K562 (cell line): ENCODE data around the gene MYO18A. TPM values are rescaled to one million over a fixed set of nuclear protein-coding genes. Genes with fewer than 3 reads are reported as not detected.

Experiments
- ATAC-seq: fragments of 200-7000 bp; cut with Tn5 transposase; 3 replicates; pipeline ENCODE4 v1.9.1; 2020; ENCODE audit warnings: moderate library complexity
- BruUV-seq: library from RNA; stranded (reverse); fragments of 400-500 nt; replicated peaks from 2 replicates; lab custom pipeline; 2021; lab: Mats Ljungman, UMichigan
- CTCF ChIA-PET: fragments of 300-600 bp; formaldehyde crosslinking; extraction: SDS; loops from one replicate; lab custom pipeline; 2021; ENCODE audit warnings: low intra/inter-chr PET ratio; lab: Yijun Ruan, JAX
- POLR2A ChIA-PET: fragments of 300-600, 350-650 bp; sonication (Branson Sonifier 250); formaldehyde crosslinking; extraction: SDS; loops from one replicate; lab custom pipeline; 2021; ENCODE audit warnings: antibody characterized with exemption, inconsistent platforms; lab: Yijun Ruan, JAX
- DNase-seq, 4 experiments: peaks; one replicate each; pipeline versions ENCODE4 v3.0.0 to v3.0.0-alpha.2; 2011 to 2018; ENCODE audit warnings: low spot score in 3 of 4, mixed read lengths in 3 of 4; ENCODE audit errors: extremely low read depth in 1 of 4
- FAIRE-seq: peaks from 2 replicates; lab custom pipeline; 2011; peaks lifted over from hg19 to GRCh38; lab: Jason Lieb, UNC
- H2AFZ ChIP-seq: 2 replicates; pipeline ENCODE4 v1.6.0; 2011; ENCODE audit warnings: low read depth, low read length, control low read depth, inconsistent platforms
- H3K27ac ChIP-seq: fragments of 200-600 bp; 3 replicates; pipeline ENCODE4 v1.8.0; 2011; ENCODE audit warnings: low read depth, mild to moderate bottlenecking, control low read depth, inconsistent platforms, low read length, moderate library complexity, mixed read lengths; ENCODE audit errors: extremely low read depth
- H3K27me3 ChIP-seq, 2 experiments: fragments of 300-600 bp in 1 of 2; 2 replicates in 1 of 2; 3 replicates in 1 of 2; pipeline versions ENCODE4 v1.6.0 to v1.8.0; 2011; ENCODE audit warnings: inconsistent platforms in 2 of 2, low read length in 2 of 2, mild to moderate bottlenecking in 1 of 2, mixed read lengths in 1 of 2, moderate library complexity in 1 of 2; ENCODE audit not compliant: control insufficient read depth in 2 of 2, insufficient read depth in 2 of 2
- H3K36me3 ChIP-seq: fragments of 300-600 bp; 3 replicates; pipeline ENCODE4 v1.8.0; 2011; ENCODE audit warnings: mild to moderate bottlenecking, low read length, inconsistent platforms; ENCODE audit not compliant: control insufficient read depth, insufficient read depth
- H3K4me1 ChIP-seq, 2 experiments: fragments of 200-600 bp in 1 of 2; replicated peaks in 1 of 2; 2 replicates in 1 of 2; 3 replicates in 1 of 2; pipeline versions ENCODE4 v1.5.1 to v1.8.0; 2011; ENCODE audit warnings: inconsistent platforms in 2 of 2, low read length in 2 of 2, mild to moderate bottlenecking in 1 of 2, mixed read lengths in 1 of 2, moderate library complexity in 1 of 2; ENCODE audit not compliant: control insufficient read depth in 2 of 2, insufficient read depth in 2 of 2
- H3K4me2 ChIP-seq: 2 replicates; pipeline ENCODE4 v1.6.1; 2011; ENCODE audit warnings: low read length, control low read depth, inconsistent platforms, mixed read lengths; ENCODE audit not compliant: insufficient read depth
- H3K4me3 ChIP-seq: fragments of 200-600 bp; sonication (generic), shearing (Covaris generic); 2 replicates; pipeline ENCODE4 v1.5.1; 2016; ENCODE audit warnings: control low read depth, inconsistent platforms
- H3K79me2 ChIP-seq: fragments of 200-600 bp; 3 replicates; pipeline ENCODE4 v1.8.0; 2011; ENCODE audit warnings: low read length, inconsistent platforms; ENCODE audit not compliant: control insufficient read depth, insufficient read depth
- H3K9ac ChIP-seq, 2 experiments: 2 replicates each; pipeline versions ENCODE4 v1.6.0 to v1.6.1; 2011; ENCODE audit warnings: low read depth in 2 of 2, low read length in 2 of 2, control low read depth in 1 of 2, inconsistent platforms in 1 of 2, mild to moderate bottlenecking in 1 of 2, mixed read lengths in 1 of 2; ENCODE audit not compliant: insufficient read depth in 1 of 2
- H3K9me1 ChIP-seq: one replicate; pipeline ENCODE4 v1.6.0; 2011; ENCODE audit warnings: inconsistent platforms, mild to moderate bottlenecking, low read length, moderate library complexity; ENCODE audit not compliant: control insufficient read depth, insufficient read depth
- H3K9me3 ChIP-seq: replicated peaks from 2 replicates; pipeline ENCODE4 v1.5.1; 2011; ENCODE audit warnings: low read depth, low read length, inconsistent platforms; ENCODE audit not compliant: control insufficient read depth, insufficient read depth
- H4K20me1 ChIP-seq: replicated peaks from 2 replicates; pipeline ENCODE4 v1.6.1; 2011; ENCODE audit warnings: low read length, inconsistent platforms, mixed read lengths; ENCODE audit not compliant: control insufficient read depth, insufficient read depth
- BDP1 ChIP-seq: IDR thresholded peaks from 3 replicates; pipeline ENCODE4 v1.6.1; 2011; ENCODE audit not compliant: insufficient read length, insufficient read depth
- CBFA2T3 ChIP-seq: fragments of 450-650 bp; IDR thresholded peaks from 2 replicates; pipeline ENCODE4 v1.6.1; 2017
- CEBPG ChIP-seq, 3 experiments: fragments of 200-800 bp in 1 of 3; sonication (Bioruptor generic) in 1 of 3; sonication (generic) in 1 of 3; formaldehyde crosslinking in 1 of 3; IDR thresholded peaks in 2 of 3; conservative IDR thresholded peaks in 1 of 3; 2 replicates each; pipeline versions ENCODE4 v1.6.1 to v1.8.0; 2016 to 2022; ENCODE audit warnings: missing compliant biosample characterization in 2 of 3, missing genetic modification characterization in 2 of 3, mild to moderate bottlenecking in 1 of 3, missing genetic modification reagents in 1 of 3
- CREB1 ChIP-seq, 2 experiments: sonication (generic) in 1 of 2; formaldehyde crosslinking in 1 of 2; IDR thresholded peaks; 2 replicates each; pipeline versions ENCODE4 v1.6.1 to v1.8.0; 2012 to 2022; ENCODE audit warnings: inconsistent platforms in 1 of 2, mild to moderate bottlenecking in 1 of 2, missing genetic modification reagents in 1 of 2, moderate library complexity in 1 of 2
- CREM ChIP-seq: IDR thresholded peaks from 2 replicates; pipeline ENCODE4 v1.6.1; 2014; ENCODE audit warnings: antibody characterized with exemption, low read depth
- E2F1 ChIP-seq: sonication (generic); formaldehyde crosslinking; IDR thresholded peaks from 2 replicates; pipeline ENCODE4 v1.8.1; 2023; ENCODE audit warnings: mild to moderate bottlenecking, missing genetic modification reagents, moderate library complexity
- KDM1A ChIP-seq, 2 experiments: fragments of 450-650 bp; IDR thresholded peaks; 2 replicates each; pipeline ENCODE4 v1.6.1; 2016; ENCODE audit warnings: mild to moderate bottlenecking in 2 of 2
- MBD1 ChIP-seq: fragments of 250-450 bp; sonication (Bioruptor Pico); IDR thresholded peaks from 2 replicates; pipeline ENCODE4 v1.8.0; 2022; ENCODE audit warnings: inconsistent platforms
- MCM2 ChIP-seq: fragments of 450-650 bp; IDR thresholded peaks from 2 replicates; pipeline ENCODE4 v1.6.1; 2017; ENCODE audit warnings: low read depth, mild to moderate bottlenecking
- PTTG1 ChIP-seq: fragments of 450-650 bp; IDR thresholded peaks from 2 replicates; pipeline ENCODE4 v1.6.1; 2016; ENCODE audit warnings: low read depth, mild to moderate bottlenecking, missing genetic modification characterization, missing compliant biosample characterization
- RBFOX2 ChIP-seq: fragments of 200-400 bp; formaldehyde crosslinking; IDR thresholded peaks from 2 replicates; pipeline ENCODE4 v1.6.1; 2017; ENCODE audit warnings: low read depth, mild to moderate bottlenecking, low read length, moderate library complexity
- SMAD3 ChIP-seq: fragments of 450-650 bp; formaldehyde crosslinking; conservative IDR thresholded peaks from 2 replicates; pipeline ENCODE4 v1.4.0; 2020; ENCODE audit warnings: mild to moderate bottlenecking
- ZNF165 ChIP-seq: fragments of 250-450 bp; sonication (Bioruptor Pico); IDR thresholded peaks from 2 replicates; pipeline ENCODE4 v1.4.0; 2020; ENCODE audit warnings: borderline replicate concordance
- ZNF224 ChIP-seq: sonication (generic); formaldehyde crosslinking; IDR thresholded peaks from 2 replicates; pipeline ENCODE4 v1.8.0; 2022; ENCODE audit warnings: mild to moderate bottlenecking, missing genetic modification reagents
- WGBS: fragments of 100-300 bp; shearing (Covaris generic); methylation state at CpG from one replicate; pipeline ENCODE4 v1.1.6; 2016; ENCODE audit warnings: low coverage, mixed read lengths; ENCODE audit not compliant: insufficient coverage; ENCODE audit errors: missing lambda C conversion rate; 5-methylcytosine and 5-hydroxymethylcytosine counted together
- in situ Hi-C: fragments of 300-500 bp; cut with MboI; formaldehyde crosslinking; loops from 4 replicates; pipeline ENCODE4 v1.15.0; 2018; ENCODE audit warnings: inconsistent platforms, mixed read lengths
- intact Hi-C: fragments of 100-400 bp; cut with micrococcal nuclease; formaldehyde crosslinking; loops from 2 replicates; pipeline ENCODE4 v1.14.2; 2022
- polyA plus RNA-seq, 8 experiments: library from polyadenylated mRNA; depleted of rRNA in 4 of 8; stranded (reverse) in 5 of 8; unstranded in 3 of 8; fragments of >200 nt; fragmentation: Nextera tagmentation in 2 of 8; fragmentation: Illumina TruSeq in 1 of 8; extraction: Ambion mirVana in 2 of 8; extraction: Trizol in 1 of 8; gene quantifications; 2 replicates each; pipeline versions ENCODE4 v1.2.1 to v1.2.3, GENCODE V29; 2011 to 2014; ENCODE audit warnings: inconsistent platforms in 1 of 8, missing spikeins in 1 of 8
- total RNA-seq, 7 experiments: library from RNA; depleted of rRNA in 6 of 7; stranded (reverse); fragments of >200 nt in 6 of 7; fragmentation: Illumina TruSeq in 2 of 7; extraction: Trizol in 2 of 7; gene quantifications; 2 replicates each; pipeline versions ENCODE4 v1.2.1 to v1.2.3, GENCODE V29; 2011 to 2021; ENCODE audit warnings: low replicate concordance in 1 of 7

The MYO18A gene
- total and polyA plus RNA-seq, 9 of the 15 experiments (the other 6 are each of a cell fraction or from before 2014, with no cell fraction given): 2.5 to 65.4 (median 17.1) TPM

- H3K27me3 ChIP-seq: peaks cover 3 to 9% of the 10 kb centered on the region in 2 experiments; a peak in 3 of 5 replicates
- H3K9ac ChIP-seq: no peak overlapping the region
- in situ Hi-C loops (no loop called here), intact Hi-C loops (loop anchor here (5.0 kb wide), 1 partner anchor 44 kb away; no protein-coding TSS in a partner anchor)
- POLR2A ChIA-PET: no interaction called here
- no peak overlapping the region for H3K4me2 ChIP-seq
- H3K4me1 ChIP-seq: peaks cover 5 to 6% of the 10 kb centered on the region in 2 experiments; a peak in 2 of 5 replicates
- BruUV-seq: no TSS peak
- FAIRE-seq (no peak), DNase-seq (no peak), ATAC-seq (no peak)
- no peaks in the 10 kb centered on the region for H3K9me1 ChIP-seq
- CTCF ChIA-PET: no interaction called here
- no peaks in the 10 kb centered on the region for H4K20me1 ChIP-seq
- 5% methylated on average over 4 of the region's 7 CpGs for WGBS
- no peak overlapping the region for H3K4me3 ChIP-seq
- no peaks in the 10 kb centered on the region for H3K36me3 ChIP-seq
- H3K27ac ChIP-seq: no peak overlapping the region
- no peaks in the 10 kb centered on the region for H3K9me3 ChIP-seq
- H2AFZ ChIP-seq: no peak overlapping the region
- TF ChIP-seq MCM2 (no peak), CEBPG (CRISPR knock-in tag; IDR thresholded peaks at IDR 0.05) (no peak), CEBPG (tag; conservative IDR thresholded peaks at IDR 0.05 in 1 of 2, IDR thresholded peaks at IDR 0.05 in 1 of 2) (no peak), CREB1 (IDR thresholded peaks at IDR 0.05) (no peak), CREB1 (CRISPR knock-in tag; IDR thresholded peaks at IDR 0.05) (no peak), CBFA2T3 (peak; percentile 13; the same call in 1 of the 2 replicates), ZNF165 (CRISPR knock-in tag) (no peak), MBD1 (CRISPR knock-in tag) (no peak), KDM1A (IDR thresholded peaks at IDR 0.05) (peak; percentile 28 to 64; a peak in 3 of 4 replicates), CREM (no peak), PTTG1 (tag) (no peak), E2F1 (CRISPR knock-in tag) (no peak), BDP1 (no peak), SMAD3 (CRISPR knock-in tag) (no peak), RBFOX2 (no peak), ZNF224 (CRISPR knock-in tag) (no peak)
- no peaks in the 10 kb centered on the region for H3K79me2 ChIP-seq
Observed at GRCh38 chr17:29066047-29066446, 114.2 kb downstream of the MYO18A start.
